CD8-positive, alpha-beta memory T cell (primary cell): ENCODE measurements around the gene ARHGAP8. TPM values are rescaled to one million over a fixed set of nuclear protein-coding genes. Genes with fewer than 3 reads are reported as not detected.
A peak's percentile ranks its signal among the peaks of the same experiment; 100 is the strongest.

Experiments used
- CTCF ChIA-PET: fragments of 350-600 bp; sonication (Branson Sonifier 250); formaldehyde crosslinking; loops from one replicate; lab custom pipeline; 2021; ENCODE audit warnings: antibody characterized with exemption; lab: Charles Lee
- POLR2A ChIA-PET: fragments of 350-600 bp; sonication (Branson Sonifier 250); formaldehyde crosslinking; loops from one replicate; lab custom pipeline; 2021; ENCODE audit warnings: antibody characterized with exemption; lab: Charles Lee
- DNase-seq, 5 donors: peaks; one replicate each; pipeline versions ENCODE4 v3.0.0 to v3.0.0-alpha.2; 2020 to 2022; ENCODE audit warnings: mixed read lengths in 1 of 5
- H3K27ac ChIP-seq: one replicate; pipeline ENCODE4 v1.7.0; 2013; ENCODE audit warnings: low read depth, mild to moderate bottlenecking, low read length, moderate library complexity
- H3K27me3 ChIP-seq: 2 replicates; pipeline ENCODE4 v1.7.0; 2013; ENCODE audit warnings: low read length, mild to moderate bottlenecking; ENCODE audit not compliant: insufficient read depth, poor library complexity, severe bottlenecking
- H3K36me3 ChIP-seq: 2 replicates; pipeline ENCODE4 v1.7.0; 2013; ENCODE audit warnings: mild to moderate bottlenecking, low read length, moderate library complexity; ENCODE audit not compliant: insufficient read depth
- H3K4me1 ChIP-seq: 2 replicates; pipeline ENCODE4 v1.7.0; 2013; ENCODE audit warnings: mild to moderate bottlenecking, low read length, moderate library complexity; ENCODE audit not compliant: insufficient read depth
- H3K4me3 ChIP-seq: 2 replicates; pipeline ENCODE4 v1.7.0; 2013; ENCODE audit warnings: mild to moderate bottlenecking, low read length
- H3K9me3 ChIP-seq: 2 replicates; pipeline ENCODE4 v1.7.0; 2013; ENCODE audit warnings: mild to moderate bottlenecking, low read length
- H3K27ac Mint-ChIP-seq, 8 donors: one replicate each; pipeline ENCODE4 v1.8.0; 2020 to 2021; ENCODE audit warnings: mixed read lengths in 8 of 8, mild to moderate bottlenecking in 6 of 8, inconsistent platforms in 3 of 8, moderate library complexity in 3 of 8
- H3K27me3 Mint-ChIP-seq, 2 donors: one replicate each; pipeline ENCODE4 v1.8.0; 2020 to 2021; ENCODE audit warnings: mixed read lengths in 2 of 2, mild to moderate bottlenecking in 1 of 2, moderate library complexity in 1 of 2
- H3K36me3 Mint-ChIP-seq, 3 donors: one replicate each; pipeline ENCODE4 v1.8.0; 2020 to 2021; ENCODE audit warnings: mixed read lengths in 3 of 3, inconsistent platforms in 1 of 3, mild to moderate bottlenecking in 1 of 3
- H3K4me1 Mint-ChIP-seq, 3 donors: one replicate each; pipeline ENCODE4 v1.8.0; 2020 to 2021; ENCODE audit warnings: mixed read lengths in 3 of 3, inconsistent platforms in 1 of 3, mild to moderate bottlenecking in 1 of 3
- H3K4me3 Mint-ChIP-seq, 7 donors: one replicate each; pipeline ENCODE4 v1.8.0; 2020 to 2021; ENCODE audit warnings: mixed read lengths in 7 of 7, mild to moderate bottlenecking in 6 of 7, moderate library complexity in 4 of 7, inconsistent platforms in 2 of 7
- H3K9me3 Mint-ChIP-seq, 5 donors: one replicate each; pipeline ENCODE4 v1.8.0; 2020 to 2022; ENCODE audit warnings: mixed read lengths in 5 of 5, mild to moderate bottlenecking in 3 of 5, moderate library complexity in 2 of 5, inconsistent platforms in 1 of 5
- polyA plus RNA-seq: library from polyadenylated mRNA; unstranded; fragments of 300-500 nt; fragmentation: Illumina TruSeq; gene quantifications from one replicate; pipeline ENCODE4 v1.2.3, GENCODE V29; 2021
- total RNA-seq, 2 experiments: library from RNA; stranded (reverse); gene quantifications; one replicate each; pipeline ENCODE4 v1.2.3, GENCODE V29; 2021

ARHGAP8 gene
- total and polyA plus RNA-seq, 3 experiments from 2014 or later, result 0.42 to 0.49 TPM; not detected in 1

- H3K27me3 Mint-ChIP-seq, result peaks cover 0 to 1% of the 10 kb centered on the region in 2 donors
- Histone ChIP-seq H3K27me3 (no peaks in the 10 kb centered on the region), H3K36me3 (peaks cover 4% of the 10 kb centered on the region), H3K27ac (peak overlapping the region; percentile 38), H3K9me3 (no peaks in the 10 kb centered on the region), H3K4me3 (no peak overlapping the region), H3K4me1 (peaks cover 41% of the 10 kb centered on the region)
- peaks cover 0 to 21% (median 2%) of the 10 kb centered on the region in 3 donors for H3K36me3 Mint-ChIP-seq
- H3K4me3 Mint-ChIP-seq, result peak overlapping the region; percentile 81 to 93 (median 85)
- H3K4me1 Mint-ChIP-seq, result peaks cover 47 to 77% (median 63%) of the 10 kb centered on the region in 3 donors
- H3K9me3 Mint-ChIP-seq, result no peaks in the 10 kb centered on the region
- peak overlapping the region; percentile 92 to 97 (median 96) for H3K27ac Mint-ChIP-seq
- ChIA-PET CTCF (interaction anchor here (2.2 kb wide), 2 partner anchors 13 to 26 kb away, joined by 6 to 9 read pairs; no protein-coding TSS in a partner anchor), POLR2A (no interaction called here)
- peak; percentile 36 to 79 (median 58) for DNase-seq
Observed at GRCh38 chr22:44709881-44710392, 42.4 kb upstream of the ARHGAP8 start.

GRCh38 chr22:44710474-44711240 lies 41.7 kb upstream of the ARHGAP8 start:
- H3K4me3 Mint-ChIP-seq, result peak overlapping the region; percentile 81 to 93 (median 85)
- peaks cover 7% of the 10 kb centered on the region for H3K36me3 ChIP-seq
- peaks cover 0 to 23% (median 2%) of the 10 kb centered on the region in 3 donors for H3K36me3 Mint-ChIP-seq
- peak overlapping the region; percentile 38 for H3K27ac ChIP-seq
- H3K4me1 Mint-ChIP-seq, result peaks cover 43 to 74% (median 59%) of the 10 kb centered on the region in 3 donors
- CTCF ChIA-PET, result interaction anchor here (1.2 to 4.6 kb wide), 4 partner anchors 10 to 26 kb away, joined by 3 to 20 read pairs (median 4); no protein-coding TSS in a partner anchor
- H3K9me3 Mint-ChIP-seq, result no peaks in the 10 kb centered on the region
- H3K9me3 ChIP-seq, result no peaks in the 10 kb centered on the region
- H3K27me3 ChIP-seq, result no peaks in the 10 kb centered on the region
- peak overlapping the region; percentile 92 to 98 (median 96) for H3K27ac Mint-ChIP-seq
- peaks cover 0 to 1% of the 10 kb centered on the region in 2 donors for H3K27me3 Mint-ChIP-seq
- POLR2A ChIA-PET, result no interaction called here
- peak; percentile 45 to 80 (median 62) for DNase-seq
- H3K4me1 ChIP-seq, result peaks cover 41% of the 10 kb centered on the region
- H3K4me3 ChIP-seq, result no peak overlapping the region

- DNase-seq, result no peak
- Histone ChIP-seq H3K4me1 (peaks cover 36% of the 10 kb centered on the region), H3K4me3 (no peak overlapping the region), H3K27me3 (no peaks in the 10 kb centered on the region), H3K36me3 (peaks cover 7% of the 10 kb centered on the region), H3K27ac (peak overlapping the region; percentile 38), H3K9me3 (no peaks in the 10 kb centered on the region)
- Mint-ChIP-seq H3K36me3 (peaks cover 0 to 26% (median 0%) of the 10 kb centered on the region in 3 donors), H3K27me3 (peaks cover 0 to 1% of the 10 kb centered on the region in 2 donors), H3K27ac (peak overlapping the region; percentile 91 to 97 (median 94)), H3K4me1 (peaks cover 38 to 70% (median 56%) of the 10 kb centered on the region in 3 donors), H3K9me3 (no peaks in the 10 kb centered on the region), H3K4me3 (peak overlapping the region; percentile 81 to 93 (median 85))
- ChIA-PET POLR2A (no interaction called here), CTCF (interaction anchor here (1.2 to 4.6 kb wide), 3 partner anchors 10 to 26 kb away, joined by 3 to 20 read pairs (median 3); no protein-coding TSS in a partner anchor)
Observed at GRCh38 chr22:44711241-44711560, 41.2 kb upstream of the ARHGAP8 start.

- H3K9me3 ChIP-seq, result no peaks in the 10 kb centered on the region
- no peaks in the 10 kb centered on the region for H3K27me3 ChIP-seq
- H3K9me3 Mint-ChIP-seq, result no peaks in the 10 kb centered on the region
- no peak overlapping the region for H3K4me3 ChIP-seq
- H3K27ac ChIP-seq, result no peak overlapping the region
- H3K27ac Mint-ChIP-seq, result peak overlapping the region; percentile 56 to 97 (median 94)
- no peak for DNase-seq
- H3K4me3 Mint-ChIP-seq, result peak overlapping the region in 5 of 7 donors; percentile 24 to 85 (median 65)
- H3K36me3 ChIP-seq, result peaks cover 7% of the 10 kb centered on the region
- H3K27me3 Mint-ChIP-seq, result peaks cover 0 to 1% of the 10 kb centered on the region in 2 donors
- POLR2A ChIA-PET, result no interaction called here
- peaks cover 34 to 66% (median 53%) of the 10 kb centered on the region in 3 donors for H3K4me1 Mint-ChIP-seq
- peaks cover 0 to 29% (median 0%) of the 10 kb centered on the region in 3 donors for H3K36me3 Mint-ChIP-seq
- H3K4me1 ChIP-seq, result peaks cover 35% of the 10 kb centered on the region
- CTCF ChIA-PET, result interaction anchor here (1.2 to 4.6 kb wide), 3 partner anchors 9 to 27 kb away, joined by 3 to 20 read pairs (median 3); no protein-coding TSS in a partner anchor
Observed at GRCh38 chr22:44711690-44712555, 40.5 kb upstream of the ARHGAP8 start.

- POLR2A ChIA-PET, result no interaction called here
Observed at GRCh38 chr22:44712962-44713361, 39.4 kb upstream of the ARHGAP8 start.

GRCh38 chr22:44714703-44715350 lies 37.5 kb upstream of the ARHGAP8 start:
- peak overlapping the region in 2 of 7 donors; percentile 31 to 39 for H3K4me3 Mint-ChIP-seq
- H3K4me1 Mint-ChIP-seq, result peaks cover 24 to 56% (median 43%) of the 10 kb centered on the region in 3 donors
- H3K36me3 Mint-ChIP-seq, result peaks cover 0 to 47% (median 7%) of the 10 kb centered on the region in 3 donors
- ChIA-PET POLR2A (no interaction called here), CTCF (interaction anchor here (0.9 to 4.6 kb wide), 3 partner anchors 16 to 30 kb away, joined by 3 to 20 read pairs (median 3); no protein-coding TSS in a partner anchor)
- no peak for DNase-seq
- H3K27me3 Mint-ChIP-seq, result no peaks in the 10 kb centered on the region
- Histone ChIP-seq H3K4me1 (peaks cover 21% of the 10 kb centered on the region), H3K27me3 (no peaks in the 10 kb centered on the region), H3K27ac (no peak overlapping the region), H3K36me3 (peaks cover 7% of the 10 kb centered on the region), H3K9me3 (no peaks in the 10 kb centered on the region), H3K4me3 (no peak overlapping the region)
- no peaks in the 10 kb centered on the region for H3K9me3 Mint-ChIP-seq
- peak overlapping the region in 6 of 8 donors; percentile 56 to 96 (median 84) for H3K27ac Mint-ChIP-seq

More at GRCh38 chr22:44712962-44713361, 39.4 kb upstream of the ARHGAP8 start:
- Mint-ChIP-seq H3K4me1 (peaks cover 31 to 60% (median 47%) of the 10 kb centered on the region in 3 donors), H3K27ac (peak overlapping the region in 5 of 8 donors; percentile 56 to 96 (median 86)), H3K4me3 (peak overlapping the region in 3 of 7 donors; percentile 12 to 79 (median 48)), H3K27me3 (peaks cover 0 to 1% of the 10 kb centered on the region in 2 donors), H3K9me3 (no peaks in the 10 kb centered on the region), H3K36me3 (peaks cover 0 to 34% (median 0%) of the 10 kb centered on the region in 3 donors)
- Histone ChIP-seq H3K36me3 (peaks cover 7% of the 10 kb centered on the region), H3K27ac (no peak overlapping the region), H3K4me3 (no peak overlapping the region), H3K4me1 (peaks cover 33% of the 10 kb centered on the region), H3K27me3 (no peaks in the 10 kb centered on the region), H3K9me3 (no peaks in the 10 kb centered on the region)
- no peak for DNase-seq
- CTCF ChIA-PET, result interaction anchor here (1.1 to 4.6 kb wide), 2 partner anchors 15 to 23 kb away, joined by 4 to 20 read pairs; no protein-coding TSS in a partner anchor

- Histone ChIP-seq H3K4me1 (no peaks in the 10 kb centered on the region), H3K36me3 (peaks cover 11% of the 10 kb centered on the region), H3K27ac (no peak overlapping the region), H3K9me3 (no peaks in the 10 kb centered on the region), H3K27me3 (no peaks in the 10 kb centered on the region), H3K4me3 (no peak overlapping the region)
- Mint-ChIP-seq H3K27me3 (no peaks in the 10 kb centered on the region), H3K4me1 (peaks cover 19 to 33% (median 25%) of the 10 kb centered on the region in 3 donors), H3K36me3 (peaks cover 0 to 71% (median 7%) of the 10 kb centered on the region in 3 donors), H3K4me3 (peak overlapping the region in 5 of 7 donors; percentile 41 to 60 (median 52)), H3K9me3 (no peaks in the 10 kb centered on the region), H3K27ac (peak overlapping the region; percentile 26 to 94 (median 88))
- POLR2A ChIA-PET, result no interaction called here
- CTCF ChIA-PET, result interaction anchor here (1.1 to 3.1 kb wide), 3 partner anchors 10 to 34 kb away, joined by 3 to 11 read pairs (median 3); no protein-coding TSS in a partner anchor
- DNase-seq, result peak in 1 of 5 donors; percentile 62
Observed at GRCh38 chr22:44718418-44718817, 34.0 kb upstream of the ARHGAP8 start.
